Activated CD4-positive, alpha-beta T cell treated with anti-CD3 and anti-CD28 coated beads, Interleukin-2, amount 50 U/mL, for 24 hours (primary cell): ENCODE data around the gene ANKMY1.
"Not testable (repeated sequence)": the region's sequence is repeated elsewhere in the genome, so short reads cannot be mapped to it uniquely, and the experiment has no call there.

ENCODE experiments used
- DNase-seq, 2 donors: peaks; one replicate each; pipeline ENCODE4 v3.0.0-alpha.2; 2020; ENCODE audit warnings: low read depth in 1 of 2, low spot score in 1 of 2

The ANKMY1 gene

DNA sequence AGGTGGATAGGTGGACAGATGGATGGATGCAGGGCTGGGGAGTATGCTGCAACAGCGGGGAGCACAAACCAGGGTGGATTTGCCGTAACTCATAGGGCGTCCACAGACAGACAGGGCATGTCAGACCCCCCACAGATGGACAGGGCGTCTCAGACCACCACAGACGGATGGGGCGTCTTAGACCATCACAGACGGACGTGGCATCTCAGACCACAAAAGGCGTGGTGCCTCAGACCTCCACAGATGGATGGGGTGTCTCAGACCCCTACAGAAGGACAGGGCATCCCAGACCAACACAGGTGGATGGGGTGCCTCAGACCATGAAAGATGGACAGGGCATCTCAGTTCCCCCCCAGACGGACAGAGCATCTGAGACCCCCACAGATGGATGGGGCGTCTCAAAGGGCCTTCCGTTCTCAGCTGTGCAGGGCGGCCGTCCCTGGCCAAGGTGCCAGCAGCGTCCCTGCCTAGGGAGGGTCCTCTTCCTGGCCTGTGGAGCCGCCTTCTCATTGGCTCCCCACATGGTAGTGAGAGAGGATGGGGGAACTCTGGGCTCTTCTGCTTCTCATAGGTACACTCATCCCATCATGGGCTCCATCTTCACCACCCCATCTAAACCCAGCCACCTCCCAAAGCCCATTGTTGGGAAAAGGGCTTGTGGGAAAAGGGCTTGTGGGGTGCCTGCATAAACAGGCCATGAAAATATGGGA lies 2.1 kb downstream of the ANKMY1 start:
- DNase-seq: no peak

GRCh38 chr2:240554767-240555493 lies 2.9 kb downstream of the ANKMY1 start:
- DNase-seq: no peak

DNA sequence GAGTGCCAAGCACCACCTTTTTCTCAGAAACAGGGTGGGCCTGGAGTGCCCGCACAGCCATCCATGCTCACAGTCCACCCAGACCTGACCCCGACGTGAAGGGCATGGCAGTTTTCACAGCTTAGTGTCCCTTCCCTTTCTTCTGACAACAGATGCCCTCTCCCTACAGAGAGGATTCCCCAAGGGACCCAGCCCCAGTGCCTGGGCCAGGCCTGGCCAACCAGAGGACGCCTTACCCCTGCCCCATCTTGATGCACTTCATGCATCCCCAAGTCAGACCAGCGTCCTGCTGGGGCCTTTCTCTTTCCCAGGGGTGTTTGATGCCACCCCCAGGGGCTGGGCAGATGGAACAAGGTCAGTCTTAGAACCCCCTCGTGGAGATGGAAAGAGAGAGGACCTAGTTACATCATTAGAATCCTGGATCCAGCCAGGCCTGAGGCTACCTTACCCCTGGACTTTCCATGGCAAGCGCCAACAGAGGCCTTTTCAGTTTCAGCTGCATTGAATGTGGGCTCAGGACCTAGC lies 3.8 kb downstream of the ANKMY1 start:
- DNase-seq: no peak

DNA sequence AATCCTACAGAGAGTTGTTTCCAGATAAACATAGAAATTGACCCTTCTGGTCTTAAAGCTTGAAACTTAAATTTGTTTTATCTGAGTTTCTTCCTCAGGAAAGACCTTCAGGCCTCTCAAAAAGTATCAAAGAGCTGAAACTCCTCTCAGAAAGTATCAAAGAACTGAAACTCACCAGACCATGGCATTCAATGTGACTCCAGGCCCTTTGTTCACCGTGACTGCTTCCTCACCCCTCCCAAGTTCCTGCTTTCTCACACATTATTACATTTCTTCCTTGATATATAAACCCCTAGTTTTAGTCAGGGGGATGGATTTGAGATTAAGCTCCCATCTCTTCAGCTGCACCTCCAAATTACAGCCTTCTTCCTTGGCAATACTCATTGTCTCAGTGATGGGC lies 6.0 kb downstream of the ANKMY1 start:
- no peak for DNase-seq

GRCh38 chr2:240551288-240551687 lies 6.5 kb downstream of the ANKMY1 start:
- DNase-seq: no peak

GRCh38 chr2:240539906-240540305 lies 17.9 kb downstream of the ANKMY1 start:
- DNase-seq: no peak

DNA sequence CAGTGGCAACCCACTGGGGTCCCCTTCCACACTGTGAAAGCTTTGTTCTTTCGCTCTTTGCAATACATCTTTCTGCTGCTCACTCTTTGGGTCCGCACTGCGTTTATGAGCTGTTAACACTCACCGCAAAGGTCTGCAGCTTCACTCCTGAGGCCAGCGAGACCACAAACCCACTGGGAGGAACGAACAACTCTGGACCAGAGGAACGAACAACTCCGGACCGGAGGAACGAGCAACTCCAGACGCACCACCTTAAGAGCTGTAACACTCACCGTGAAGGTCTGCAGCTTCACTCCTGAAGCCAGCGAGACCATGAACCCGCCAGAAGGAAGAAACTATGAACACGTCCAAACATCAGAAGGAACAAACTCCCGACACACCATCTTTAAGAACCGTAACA lies 18.7 kb downstream of the ANKMY1 start:
- not testable (repeated sequence) for DNase-seq

DNA sequence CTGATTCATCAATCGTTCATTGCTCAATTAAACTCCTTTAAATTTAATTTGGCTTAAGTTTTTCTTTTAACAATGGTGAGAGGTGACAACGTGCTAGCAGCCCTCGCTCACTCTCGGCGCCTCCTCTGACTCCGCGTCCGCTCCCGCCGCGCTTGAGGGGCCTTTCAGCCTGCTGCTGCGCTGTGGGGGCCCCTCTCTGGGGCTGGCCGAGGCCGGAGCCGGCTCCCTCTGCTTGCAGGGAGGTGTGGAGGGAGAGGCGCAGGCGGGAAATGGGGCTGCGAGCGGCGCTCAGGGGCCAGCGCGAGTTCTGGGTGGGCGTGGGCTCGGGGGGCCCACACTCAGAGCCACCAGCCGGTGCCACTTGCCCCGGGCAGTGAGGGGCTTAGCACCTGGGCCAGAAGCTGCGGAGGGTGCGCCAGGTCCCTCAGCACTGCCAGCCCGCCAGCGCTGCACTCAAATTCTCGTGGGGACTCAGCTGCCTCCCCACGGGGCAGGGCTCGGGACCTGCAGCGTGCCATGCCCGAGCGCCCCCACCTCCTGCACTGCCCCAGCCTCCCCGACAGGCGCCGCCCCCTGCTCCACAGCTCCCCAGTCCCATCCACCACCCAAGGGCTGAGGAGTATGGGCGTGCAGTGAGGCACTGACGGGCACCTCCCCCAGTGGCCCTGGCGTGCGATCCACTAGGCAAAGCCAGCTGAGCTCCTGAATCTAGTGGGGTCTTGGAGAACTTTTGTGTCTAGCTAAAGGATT lies 19.6 kb downstream of the ANKMY1 start:
- DNase-seq: no peak

DNA sequence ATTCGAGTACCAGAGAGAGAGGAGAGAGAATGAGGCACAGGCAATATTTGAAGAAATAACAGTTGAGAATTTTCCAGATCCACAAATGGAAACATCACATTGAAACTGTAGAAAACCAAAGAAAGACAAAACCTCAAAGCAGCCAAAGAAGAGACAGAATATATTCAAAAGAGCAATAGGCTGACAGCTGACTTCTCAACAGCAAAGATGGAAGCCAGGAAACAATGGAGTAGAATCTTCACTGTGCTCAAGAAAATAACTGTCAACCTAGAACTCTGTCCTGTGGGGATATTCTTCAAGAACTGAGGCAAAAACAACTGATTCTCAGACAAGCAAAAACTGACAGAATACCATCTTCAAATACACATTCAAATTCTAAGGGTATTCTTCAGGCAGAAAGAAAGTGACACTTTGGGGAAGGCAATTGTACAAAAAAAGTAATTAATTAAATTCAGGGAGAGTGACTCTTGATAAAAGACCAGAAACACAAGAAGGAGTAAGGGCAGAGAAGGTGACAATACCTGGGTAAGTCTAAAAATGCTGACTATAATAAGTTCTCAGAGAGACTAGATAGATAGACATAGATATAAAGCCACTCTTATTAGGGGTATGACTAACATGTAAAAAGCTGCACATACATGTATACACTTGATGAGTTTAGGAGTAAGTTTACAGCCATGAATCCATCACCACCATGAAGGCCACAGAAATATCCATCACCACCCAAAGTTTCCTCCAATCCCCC lies 25.6 kb downstream of the ANKMY1 start:
- no peak for DNase-seq

GRCh38 chr2:240531038-240531437 lies 26.8 kb downstream of the ANKMY1 start:
- no peak for DNase-seq

- DNase-seq: no peak
Observed at GRCh38 chr2:240530181-240530580, 27.6 kb downstream of the ANKMY1 start.

DNA sequence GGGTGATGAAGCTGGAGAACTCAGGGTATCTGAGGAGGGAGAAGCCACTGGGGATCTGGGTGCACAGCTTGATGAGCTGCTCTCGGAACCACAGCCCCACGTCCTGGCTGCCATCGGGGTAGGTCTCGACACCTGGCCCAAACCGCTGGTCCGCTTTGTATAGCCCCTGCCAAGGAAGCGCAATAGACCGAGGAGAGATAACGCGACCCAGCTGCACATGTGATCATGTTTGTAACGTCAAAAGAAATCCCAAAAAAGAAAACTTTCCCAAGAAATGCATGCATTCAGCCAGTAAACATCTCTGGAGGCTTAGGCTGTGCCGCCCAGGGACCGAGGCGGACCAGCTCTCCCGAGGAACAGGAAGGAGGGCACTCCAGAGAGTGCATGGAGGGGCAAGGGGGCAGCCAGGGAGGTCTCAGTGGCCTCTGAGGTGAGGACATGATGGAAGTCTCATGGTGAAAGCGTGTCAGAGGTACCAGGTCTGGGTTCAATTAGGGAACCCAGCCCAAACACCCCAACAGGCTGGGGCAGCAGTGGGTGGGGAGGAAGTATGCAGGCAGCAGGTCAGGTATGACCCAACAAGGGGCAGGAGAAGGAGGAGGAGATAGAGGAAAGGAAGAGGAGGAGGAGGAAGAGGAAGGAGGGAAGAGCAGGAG lies 28.3 kb downstream of the ANKMY1 start:
- no peak for DNase-seq

GRCh38 chr2:240528406-240529040 lies 29.3 kb downstream of the ANKMY1 start:
- no peak for DNase-seq

- DNase-seq: no peak
Observed at GRCh38 chr2:240527153-240527750, 30.5 kb downstream of the ANKMY1 start.

DNA sequence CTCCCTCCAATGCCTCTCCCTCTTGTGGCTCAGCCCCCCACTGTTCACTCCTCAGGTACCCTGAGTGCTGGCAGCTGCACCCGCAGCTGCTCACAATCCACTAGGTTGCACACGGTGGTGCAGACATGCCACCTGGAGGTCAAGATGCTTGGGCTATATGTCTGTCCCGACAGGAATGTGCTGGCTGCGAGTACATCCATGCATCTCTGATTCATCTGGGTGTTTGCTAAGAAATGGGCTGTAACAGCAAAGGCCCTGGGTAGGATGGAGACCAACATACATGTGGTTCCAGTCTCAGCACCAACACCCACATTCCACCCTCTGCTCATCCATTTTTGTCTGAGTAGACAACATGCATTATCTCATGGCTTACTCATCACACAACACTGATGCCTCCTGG lies 31.3 kb downstream of the ANKMY1 start:
- no peak for DNase-seq

GRCh38 chr2:240525802-240526201 lies 32.0 kb downstream of the ANKMY1 start:
- no peak for DNase-seq

- DNase-seq: no peak
Observed at GRCh38 chr2:240524963-240525718, 32.6 kb downstream of the ANKMY1 start.

- no peak for DNase-seq
Observed at GRCh38 chr2:240523451-240524281, 34.1 kb downstream of the ANKMY1 start.
